ENCODE results near the gene PDRG1. TPM values are rescaled to one million over a fixed set of nuclear protein-coding genes. Genes with fewer than 3 reads are reported as not detected.

The PDRG1 gene
- polyA plus RNA-seq, 2 of the 4 experiments (the other 2 are of a cell fraction), result 20.7 to 25.2 TPM

GRCh38 chr20:31968291-31969126 lies 16.7 kb upstream of the PDRG1 start (continued):
- TF ChIP-seq, protein P1, sequence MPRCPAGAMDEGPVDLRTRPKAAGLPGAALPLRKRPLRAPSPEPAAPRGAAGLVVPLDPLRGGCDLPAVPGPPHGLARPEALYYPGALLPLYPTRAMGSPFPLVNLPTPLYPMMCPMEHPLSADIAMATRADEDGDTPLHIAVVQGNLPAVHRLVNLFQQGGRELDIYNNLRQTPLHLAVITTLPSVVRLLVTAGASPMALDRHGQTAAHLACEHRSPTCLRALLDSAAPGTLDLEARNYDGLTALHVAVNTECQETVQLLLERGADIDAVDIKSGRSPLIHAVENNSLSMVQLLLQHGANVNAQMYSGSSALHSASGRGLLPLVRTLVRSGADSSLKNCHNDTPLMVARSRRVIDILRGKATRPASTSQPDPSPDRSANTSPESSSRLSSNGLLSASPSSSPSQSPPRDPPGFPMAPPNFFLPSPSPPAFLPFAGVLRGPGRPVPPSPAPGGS (IDR thresholded peaks at IDR 0.05), result no peak
- TF ChIP-seq HOXA7 (CRISPR knock-in tag; IDR thresholded peaks at IDR 0.05) (no peak), KDM5A (IDR thresholded peaks at IDR 0.05) (no peak), MAZ (IDR thresholded peaks at IDR 0.05; ENCODE audit: borderline replicate concordance, low read depth, low read length) (no peak), RCOR1 (IDR thresholded peaks at IDR 0.05; ENCODE audit: low read depth, low read length) (no peak), NR3C1 (IDR thresholded peaks at IDR 0.05) (no peak), HDAC2 (IDR thresholded peaks at IDR 0.05) (0 out of 2 replicates have a peak, but pooled peaks have one; percentile 58), MAX (IDR thresholded peaks at IDR 0.05) (no peak), CTCF (IDR thresholded peaks at IDR 0.05) (no peak), NPAS2 (CRISPR knock-in tag; IDR thresholded peaks at IDR 0.05; ENCODE audit: borderline replicate concordance) (peak; percentile 48; the same call in 1 of the 2 replicates), REST (IDR thresholded peaks at IDR 0.05) (peak; percentile 99), KDM1A (IDR thresholded peaks at IDR 0.05; ENCODE audit: low read depth) (no peak), RNF2 (IDR thresholded peaks at IDR 0.05; ENCODE audit: borderline replicate concordance, low read depth) (no peak), HEYL (CRISPR knock-in tag; IDR thresholded peaks at IDR 0.05) (peak; percentile 79; the same call in 1 of the 2 replicates), FOSB (CRISPR knock-in tag; IDR thresholded peaks at IDR 0.05) (0 out of 2 replicates have a peak, but pooled peaks have one; percentile 46), JUNB (IDR thresholded peaks at IDR 0.05) (no peak), CHD2 (IDR thresholded peaks at IDR 0.05; ENCODE audit: low read length, partially characterized antibody) (no peak), TFCP2L1 (CRISPR knock-in tag; IDR thresholded peaks at IDR 0.05) (peak; percentile 69; the same call in 1 of the 2 replicates), CHD4 (IDR thresholded peaks at IDR 0.05; ENCODE audit: borderline replicate concordance) (no peak), SREBF2 (IDR thresholded peaks at IDR 0.05) (no peak), EHMT2 (IDR thresholded peaks at IDR 0.05; ENCODE audit: low read depth) (peak; percentile 99), ATOH8 (CRISPR knock-in tag; IDR thresholded peaks at IDR 0.05; ENCODE audit: low read depth) (peak; percentile 96), POLR2AphosphoS2 (conservative IDR thresholded peaks at IDR 0.05; ENCODE audit: low read length) (no peak), HOXB13 (CRISPR knock-in tag; IDR thresholded peaks at IDR 0.05; ENCODE audit: low read depth) (peak; percentile 97), SMC3 (IDR thresholded peaks at IDR 0.05) (no peak), MYC (IDR thresholded peaks at IDR 0.05; ENCODE audit: borderline replicate concordance, low read length) (no peak), BHLHE40 (IDR thresholded peaks at IDR 0.05; ENCODE audit: low read depth, low read length) (no peak), FOSL2 (IDR thresholded peaks at IDR 0.05) (no peak), FOSL2 (CRISPR knock-in tag; IDR thresholded peaks at IDR 0.05) (no peak), CBX2 (IDR thresholded peaks at IDR 0.05; ENCODE audit: borderline replicate concordance, low read depth) (no peak), CEBPB (IDR thresholded peaks at IDR 0.05) (no peak), JUN (IDR thresholded peaks at IDR 0.05) (no peak), ZC3H11A (IDR thresholded peaks at IDR 0.05) (no peak)
- TF ChIP-seq, protein P2, sequence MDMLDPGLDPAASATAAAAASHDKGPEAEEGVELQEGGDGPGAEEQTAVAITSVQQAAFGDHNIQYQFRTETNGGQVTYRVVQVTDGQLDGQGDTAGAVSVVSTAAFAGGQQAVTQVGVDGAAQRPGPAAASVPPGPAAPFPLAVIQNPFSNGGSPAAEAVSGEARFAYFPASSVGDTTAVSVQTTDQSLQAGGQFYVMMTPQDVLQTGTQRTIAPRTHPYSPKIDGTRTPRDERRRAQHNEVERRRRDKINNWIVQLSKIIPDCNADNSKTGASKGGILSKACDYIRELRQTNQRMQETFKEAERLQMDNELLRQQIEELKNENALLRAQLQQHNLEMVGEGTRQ (IDR thresholded peaks at IDR 0.05), result no peak
- TF ChIP-seq, protein P3, sequence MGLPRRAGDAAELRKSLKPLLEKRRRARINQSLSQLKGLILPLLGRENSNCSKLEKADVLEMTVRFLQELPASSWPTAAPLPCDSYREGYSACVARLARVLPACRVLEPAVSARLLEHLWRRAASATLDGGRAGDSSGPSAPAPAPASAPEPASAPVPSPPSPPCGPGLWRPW (IDR thresholded peaks at IDR 0.05), result no peak
